ENCODE measurements around the gene LRP1. TPM values are rescaled to one million over a fixed set of nuclear protein-coding genes. Genes with fewer than 3 reads are reported as not detected.

LRP1 gene
- total and polyA plus RNA-seq, 5 experiments from 2014 or later = 0.51 to 6.0 (median 2.7) TPM; not detected in 1

GRCh38 chr12:57145460-57146059, 17.3 kb downstream of the LRP1 start:
- H3K4me1 Mint-ChIP-seq = peaks cover 9 to 26% (median 18%) of the 10 kb centered on the region in 4 donors
- H3K4me3 Mint-ChIP-seq = no peak overlapping the region
- H3K9me3 Mint-ChIP-seq = no peaks in the 10 kb centered on the region
- H3K27me3 Mint-ChIP-seq = no peaks in the 10 kb centered on the region
- POLR2A ChIA-PET = no interaction called here
- no peak for DNase-seq
- ATAC-seq = no peak
- H3K27ac Mint-ChIP-seq = no peak overlapping the region
- no peaks in the 10 kb centered on the region for H3K36me3 Mint-ChIP-seq

- no peak for DNase-seq
- Mint-ChIP-seq H3K36me3 (no peaks in the 10 kb centered on the region), H3K4me1 (peaks cover 9 to 26% (median 18%) of the 10 kb centered on the region in 4 donors), H3K4me3 (no peak overlapping the region), H3K9me3 (no peaks in the 10 kb centered on the region), H3K27ac (no peak overlapping the region), H3K27me3 (peaks cover 0 to 2% (median 0%) of the 10 kb centered on the region in 5 donors)
- ATAC-seq = no peak
- POLR2A ChIA-PET = no interaction called here
Measured at GRCh38 chr12:57146092-57146491, 17.8 kb downstream of the LRP1 start.

- H3K4me3 Mint-ChIP-seq = no peak within 1 kb of the TSS
- H3K36me3 Mint-ChIP-seq = no peaks in the 10 kb centered on the region
- POLR2A ChIA-PET = no interaction called here
- ATAC-seq (no peak), DNase-seq (no peak)
- H3K9me3 Mint-ChIP-seq = no peaks in the 10 kb centered on the region
- peak within 1 kb of the TSS in 1 of 10 donors; percentile 37 for H3K27ac Mint-ChIP-seq
- peaks cover 0 to 2% (median 0%) of the 10 kb centered on the region in 5 donors for H3K27me3 Mint-ChIP-seq
- H3K4me1 Mint-ChIP-seq = peaks cover 9 to 20% (median 17%) of the 10 kb centered on the region in 4 donors
Measured at GRCh38 chr12:57146961-57147944, 19.0 kb downstream of the LRP1 start, which contains the start of gene LRP1-AS. Gene LRP1-AS, minus strand, starts transcription at chr12:57147619.

DNA sequence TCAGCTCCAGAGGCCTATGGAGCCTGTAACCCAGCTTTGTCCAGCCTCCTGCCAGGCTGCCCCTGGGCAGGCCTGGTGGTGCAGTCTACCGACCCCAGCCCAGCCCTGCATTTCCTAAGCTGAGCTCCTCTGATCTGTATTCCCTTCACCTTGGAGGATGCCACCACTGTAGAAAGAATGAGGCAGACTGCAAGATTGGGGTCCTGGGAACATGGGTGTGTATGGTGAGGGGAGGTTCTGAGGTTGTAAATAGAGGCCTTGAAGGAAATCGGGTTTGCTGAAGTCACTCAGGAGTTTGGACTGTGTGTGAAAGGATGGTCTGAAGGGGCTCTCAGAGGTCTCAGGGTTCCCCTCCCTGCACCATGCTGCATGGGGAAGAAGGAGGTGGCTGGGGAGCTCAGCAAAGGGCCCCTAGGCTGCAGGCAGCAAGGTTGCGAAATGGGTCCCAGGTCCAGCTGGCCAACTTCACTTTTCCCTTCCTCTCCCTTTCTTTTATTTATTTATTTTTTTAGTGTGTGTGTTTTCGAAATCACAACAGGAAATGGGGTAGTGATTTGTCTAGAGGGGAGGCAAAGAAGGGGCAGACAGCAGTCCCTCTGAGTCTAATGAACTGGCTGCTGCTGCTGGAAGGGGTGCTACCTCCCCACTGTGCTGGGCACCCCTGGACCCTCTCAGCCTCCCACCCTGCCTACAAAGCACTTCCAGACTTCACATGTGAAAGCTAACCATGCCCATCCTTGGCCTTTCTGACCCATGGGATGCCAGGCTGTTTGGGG, 20.4 kb downstream of the LRP1 start:
- no peak overlapping the region for H3K27ac Mint-ChIP-seq
- H3K9me3 Mint-ChIP-seq = no peaks in the 10 kb centered on the region
- peaks cover 0 to 6% (median 2%) of the 10 kb centered on the region in 5 donors for H3K27me3 Mint-ChIP-seq
- POLR2A ChIA-PET = no interaction called here
- no peak for ATAC-seq
- H3K4me3 Mint-ChIP-seq = no peak overlapping the region
- no peaks in the 10 kb centered on the region for H3K36me3 Mint-ChIP-seq
- no peak for DNase-seq
- peaks cover 1 to 8% (median 5%) of the 10 kb centered on the region in 4 donors for H3K4me1 Mint-ChIP-seq

- H3K27ac Mint-ChIP-seq = peak overlapping the region in 1 of 10 donors; percentile 60
- H3K27me3 Mint-ChIP-seq = peaks cover 0 to 6% (median 2%) of the 10 kb centered on the region in 5 donors
- ATAC-seq (no peak), DNase-seq (no peak)
- H3K4me3 Mint-ChIP-seq = no peak overlapping the region
- H3K4me1 Mint-ChIP-seq = peaks cover 0 to 7% (median 0%) of the 10 kb centered on the region in 4 donors
- H3K9me3 Mint-ChIP-seq = no peaks in the 10 kb centered on the region
- no peaks in the 10 kb centered on the region for H3K36me3 Mint-ChIP-seq
- POLR2A ChIA-PET = no interaction called here
Measured at GRCh38 chr12:57149245-57149900, 21.1 kb downstream of the LRP1 start.

DNA sequence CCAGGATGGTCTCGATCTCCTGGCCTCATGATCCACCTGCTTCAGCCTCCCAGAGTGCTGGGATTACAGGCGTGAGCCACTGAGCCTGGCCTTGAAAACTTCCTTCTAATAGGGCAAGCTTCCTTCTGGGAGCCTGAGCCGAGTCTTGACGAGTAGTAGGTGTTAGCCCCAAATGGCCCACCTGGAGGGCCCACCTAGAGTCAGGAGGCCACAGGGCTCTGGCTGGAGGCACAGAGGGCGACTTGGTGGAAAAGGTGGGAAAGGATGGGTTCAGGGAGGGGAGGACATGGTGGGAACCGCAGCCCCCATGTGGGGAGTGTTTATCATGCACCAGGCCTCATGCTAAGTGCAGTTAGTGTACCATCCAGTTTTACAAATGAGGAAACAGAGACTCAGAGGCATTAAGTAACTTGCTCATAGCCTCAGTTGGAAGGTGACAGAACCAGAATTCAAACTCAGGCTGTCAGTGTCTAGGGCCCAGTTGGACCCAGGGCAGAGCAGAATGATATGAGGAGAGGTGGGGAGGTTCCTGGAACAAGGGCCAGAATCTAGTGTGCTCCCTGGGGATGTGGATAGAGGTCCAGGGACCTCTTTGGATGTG, 22.2 kb downstream of the LRP1 start:
- ATAC-seq = no peak
- DNase-seq = no peak
- Mint-ChIP-seq H3K27ac (peak overlapping the region in 1 of 10 donors; percentile 21), H3K36me3 (no peaks in the 10 kb centered on the region), H3K9me3 (no peaks in the 10 kb centered on the region), H3K4me3 (no peak overlapping the region), H3K27me3 (peaks cover 0 to 6% (median 2%) of the 10 kb centered on the region in 5 donors), H3K4me1 (peaks cover 0 to 7% (median 0%) of the 10 kb centered on the region in 4 donors)
- POLR2A ChIA-PET = no interaction called here

DNA sequence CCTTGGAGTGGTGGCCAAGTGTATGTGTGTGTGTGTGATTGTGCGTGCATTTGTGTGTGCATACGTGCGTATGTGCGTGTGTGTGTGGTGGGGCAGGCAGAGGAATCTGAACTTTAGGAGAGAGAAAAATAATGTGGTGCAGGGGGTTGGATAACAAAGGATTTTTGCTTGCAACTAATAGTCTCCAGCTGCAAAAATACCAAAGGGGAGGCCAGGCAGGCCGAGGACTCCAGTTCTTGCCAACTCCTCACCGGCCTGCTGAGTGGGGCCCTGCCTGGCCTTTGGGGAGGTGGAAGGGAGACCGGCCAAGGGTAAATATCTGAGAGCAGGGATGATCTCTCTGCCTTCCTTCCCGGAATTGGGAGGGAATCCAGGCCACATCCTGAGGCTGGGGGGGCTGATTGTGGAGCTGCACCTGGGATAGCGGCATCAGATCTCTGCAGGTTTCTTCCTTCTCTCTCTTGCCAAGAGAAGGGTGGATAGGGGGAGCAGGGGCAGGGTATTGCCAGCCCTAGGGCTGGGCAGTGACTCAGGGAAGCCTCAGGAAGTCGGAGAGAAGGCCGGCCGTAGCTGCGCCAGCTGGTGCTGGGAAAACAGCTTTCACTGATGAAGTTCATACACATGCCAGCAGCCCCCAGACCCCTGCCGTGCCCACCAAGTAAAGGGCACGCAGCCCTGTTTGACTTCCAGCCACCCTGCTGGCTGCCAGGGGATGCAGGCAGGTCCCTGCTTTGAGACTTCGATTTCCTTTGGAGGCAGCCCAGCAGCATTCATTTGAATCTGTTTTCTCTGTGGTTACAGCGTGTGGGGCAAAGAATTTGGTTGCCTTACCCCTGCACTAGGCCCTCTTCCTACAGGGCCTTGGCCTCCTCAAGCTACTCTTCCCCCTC, 23.7 kb downstream of the LRP1 start:
- ATAC-seq (no peak), DNase-seq (no peak)
- POLR2A ChIA-PET = interaction anchor here (0.9 kb wide), 1 partner anchor 86 kb away, joined by 3 read pairs; no protein-coding TSS in a partner anchor
- no peaks in the 10 kb centered on the region for H3K9me3 Mint-ChIP-seq
- H3K4me3 Mint-ChIP-seq = no peak overlapping the region
- peak overlapping the region in 1 of 10 donors; percentile 21 for H3K27ac Mint-ChIP-seq
- peaks cover 0 to 11% (median 0%) of the 10 kb centered on the region in 4 donors for H3K4me1 Mint-ChIP-seq
- H3K27me3 Mint-ChIP-seq = peaks cover 0 to 11% (median 2%) of the 10 kb centered on the region in 5 donors
- H3K36me3 Mint-ChIP-seq = no peaks in the 10 kb centered on the region

GRCh38 chr12:57152639-57153038, 24.4 kb downstream of the LRP1 start:
- POLR2A ChIA-PET = interaction anchor here (0.9 kb wide), 1 partner anchor 87 kb away, joined by 3 read pairs; no protein-coding TSS in a partner anchor
- H3K4me3 Mint-ChIP-seq = no peak overlapping the region
- H3K4me1 Mint-ChIP-seq = peaks cover 2 to 12% (median 4%) of the 10 kb centered on the region in 4 donors
- H3K9me3 Mint-ChIP-seq = no peaks in the 10 kb centered on the region
- DNase-seq (no peak), ATAC-seq (no peak)
- H3K27me3 Mint-ChIP-seq = peaks cover 0 to 11% (median 2%) of the 10 kb centered on the region in 5 donors
- H3K27ac Mint-ChIP-seq = no peak overlapping the region
- H3K36me3 Mint-ChIP-seq = no peaks in the 10 kb centered on the region

DNA sequence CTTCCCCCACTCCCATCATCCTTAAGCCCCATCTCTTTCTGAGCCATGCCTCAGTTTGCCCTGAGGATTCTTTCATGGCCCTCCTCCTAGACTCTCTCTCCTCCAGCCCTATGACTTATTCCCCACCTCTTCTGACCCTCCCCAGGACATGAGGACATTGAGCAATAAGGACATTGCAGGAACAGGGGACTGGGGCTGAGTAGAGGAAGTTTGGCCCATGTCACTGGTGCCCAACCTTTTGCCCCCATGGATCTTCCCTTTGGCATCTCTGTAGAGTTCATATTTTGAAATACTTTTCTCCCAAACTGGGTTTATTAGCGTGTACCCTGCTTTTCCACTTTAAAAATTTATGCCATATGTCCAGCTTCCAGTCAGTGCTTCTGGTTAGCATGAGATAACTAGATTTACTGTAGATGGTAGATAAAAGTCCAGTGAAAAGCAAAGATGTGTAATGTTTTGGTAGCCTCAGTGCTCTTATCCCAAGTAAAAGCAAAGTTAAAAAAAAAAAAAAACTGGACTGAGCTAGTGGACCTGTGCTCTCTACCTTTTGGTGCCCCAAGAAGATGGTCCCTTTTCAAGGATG, 25.2 kb downstream of the LRP1 start:
- no peaks in the 10 kb centered on the region for H3K9me3 Mint-ChIP-seq
- H3K36me3 Mint-ChIP-seq = no peaks in the 10 kb centered on the region
- POLR2A ChIA-PET = no interaction called here
- no peak for DNase-seq
- H3K27me3 Mint-ChIP-seq = peaks cover 0 to 11% (median 2%) of the 10 kb centered on the region in 5 donors
- H3K27ac Mint-ChIP-seq = peak overlapping the region in 2 of 10 donors; percentile 51 to 69
- no peak overlapping the region for H3K4me3 Mint-ChIP-seq
- no peak for ATAC-seq
- peaks cover 4 to 19% (median 9%) of the 10 kb centered on the region in 4 donors for H3K4me1 Mint-ChIP-seq

DNA sequence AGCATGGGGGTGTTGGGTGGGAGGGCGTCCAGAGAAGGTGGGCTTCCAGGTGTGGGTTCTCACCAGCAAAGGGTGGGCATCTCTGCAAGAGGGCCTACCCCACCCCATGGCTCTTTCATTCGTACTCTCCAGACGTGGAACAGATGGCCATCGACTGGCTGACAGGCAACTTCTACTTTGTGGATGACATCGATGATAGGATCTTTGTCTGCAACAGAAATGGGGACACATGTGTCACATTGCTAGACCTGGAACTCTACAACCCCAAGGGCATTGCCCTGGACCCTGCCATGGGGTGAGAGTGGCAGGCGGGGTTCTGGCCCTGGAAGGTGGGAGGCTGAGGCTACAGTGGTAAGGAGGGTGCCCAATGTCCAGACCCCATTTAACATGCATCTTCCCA, 25.8 kb downstream of the LRP1 start:
- Mint-ChIP-seq H3K4me3 (no peak overlapping the region), H3K27me3 (peaks cover 0 to 11% (median 2%) of the 10 kb centered on the region in 5 donors), H3K36me3 (no peaks in the 10 kb centered on the region), H3K27ac (no peak overlapping the region), H3K4me1 (peaks cover 4 to 19% (median 9%) of the 10 kb centered on the region in 4 donors), H3K9me3 (no peaks in the 10 kb centered on the region)
- DNase-seq (no peak), ATAC-seq (no peak)
- POLR2A ChIA-PET = no interaction called here

Data from naive thymus-derived CD8-positive, alpha-beta T cell (primary cell).